Measurements from ENCODE around the gene JTB.

- TF ChIP-seq EZH2phosphoT487 (IDR thresholded peaks at IDR 0.05; ENCODE audit: low read depth) (no peak), CTCF (IDR thresholded peaks at IDR 0.05; ENCODE audit: low read depth, low read length) (no peak)
These were observed 13.7 kb upstream of the JTB start for GRCh38 chr1:153991151-153991630.
